ENCODE data around the gene ZDHHC21. TPM values are rescaled to one million over a fixed set of nuclear protein-coding genes. Genes with fewer than 3 reads are reported as not detected.

Gene ZDHHC21
- total RNA-seq, 1 experiment from 2014 or later = 9.0 TPM

- Histone ChIP-seq H3K79me2 (ENCODE audit: insufficient read depth, low read length) (no peaks in the 10 kb centered on the region), H3K9ac (ENCODE audit: extremely low read depth, insufficient read length, low read length) (no peak overlapping the region), H2BK120ac (ENCODE audit: low read depth, low read length, poor library complexity, severe bottlenecking) (no peak overlapping the region), H3K14ac (ENCODE audit: insufficient read depth, low read length) (no peak overlapping the region), H3K4ac (ENCODE audit: low read depth, low read length) (no peak overlapping the region), H3K18ac (ENCODE audit: insufficient read length, low read depth, low read length) (no peak overlapping the region), H3K79me1 (ENCODE audit: insufficient read depth, low read depth, low read length, poor library complexity, severe bottlenecking) (no peaks in the 10 kb centered on the region), H3K27me3 (ENCODE audit: insufficient read depth, low read length) (no peaks in the 10 kb centered on the region), H3K23me2 (ENCODE audit: insufficient read length, low read depth, low read length, poor library complexity, severe bottlenecking) (no peaks in the 10 kb centered on the region), H2AFZ (ENCODE audit: low read length) (no peak overlapping the region), H2BK5ac (ENCODE audit: insufficient read length, low read length) (no peak overlapping the region), H3T11ph (ENCODE audit: low read length) (no peak overlapping the region), H2BK20ac (ENCODE audit: low read depth, low read length, poor library complexity, severe bottlenecking) (no peak overlapping the region), H3K23ac (ENCODE audit: insufficient read length, low read depth, low read length) (no peak overlapping the region), H3K9me3 (ENCODE audit: control insufficient read depth, low read depth, low read length) (no peaks in the 10 kb centered on the region), H2BK15ac (ENCODE audit: low read depth, low read length) (no peak overlapping the region), H3K4me1 (ENCODE audit: insufficient read depth, low read length) (no peaks in the 10 kb centered on the region), H4K91ac (ENCODE audit: insufficient read length, low read depth, low read length) (no peak overlapping the region), H4K5ac (ENCODE audit: insufficient read length, low read depth, low read length) (no peak overlapping the region), H3K27ac (ENCODE audit: insufficient read length, low read depth, low read length) (no peak overlapping the region), H4K20me1 (ENCODE audit: control insufficient read depth, insufficient read depth, insufficient read length) (no peaks in the 10 kb centered on the region), H4K8ac (replicated peaks; ENCODE audit: insufficient read length, low read depth, low read length) (no peak overlapping the region), H3K4me2 (ENCODE audit: insufficient read depth, insufficient read length, low read length) (no peak overlapping the region), H2AK5ac (ENCODE audit: insufficient read length, low read length) (no peak overlapping the region), H3K56ac (ENCODE audit: insufficient read length, low read depth, low read length) (no peak overlapping the region), H2BK12ac (ENCODE audit: insufficient read length, low read depth, low read length) (no peak overlapping the region)
- WGBS (ENCODE audit: extremely low coverage, insufficient read length, low lambda C conversion rate) = no CpG with 5 or more reads among the region's 3 CpGs
- no peak for TF ChIP-seq CTCF (conservative IDR thresholded peaks at IDR 0.05)
- DNase-seq = no peak
- Mint-ChIP-seq H3K27ac (no peak overlapping the region), H3K27me3 (ENCODE audit: low read depth) (no peaks in the 10 kb centered on the region), H3K4me1 (no peaks in the 10 kb centered on the region), H3K4me3 (no peak overlapping the region), H3K36me3 (ENCODE audit: insufficient read depth in 1 of 3, low read depth in 3 of 3) (peaks cover 0 to 18% (median 8%) of the 10 kb centered on the region in 3 experiments; a peak in 5 of 7 replicates), H3K9me3 (peaks cover 0 to 3% of the 10 kb centered on the region in 2 experiments; a peak in 1 of 5 replicates)
These were observed 21.9 kb downstream of the ZDHHC21 start for GRCh38 chr9:14671377-14671776.
